ENCODE results near the gene MICAL2.

Gene MICAL2

GRCh38 chr11:12288931-12289666, 178.7 kb downstream of the MICAL2 start:
- TF ChIP-seq CTCF (IDR thresholded peaks at IDR 0.05): no peak
- Histone ChIP-seq H3K27me3 (no peaks in the 10 kb centered on the region), H3K36me3 (no peaks in the 10 kb centered on the region), H3K9me3 (no peaks in the 10 kb centered on the region), H3K27ac (no peak overlapping the region), H3K4me3 (ENCODE audit: low read depth in 1 of 2, low read length in 1 of 2) (no peak overlapping the region), H3K4me1 (ENCODE audit: control insufficient read depth in 1 of 2, insufficient read depth in 1 of 2, low read depth in 1 of 2, low read length in 1 of 2) (peaks cover 19 to 30% of the 10 kb centered on the region in 2 experiments)

GRCh38 chr11:12289667-12290476, 179.5 kb downstream of the MICAL2 start:
- no peak overlapping the region for H3K27ac ChIP-seq
- H3K4me1 ChIP-seq (ENCODE audit: control insufficient read depth in 1 of 2, insufficient read depth in 1 of 2, low read depth in 1 of 2, low read length in 1 of 2): peaks cover 13 to 22% of the 10 kb centered on the region in 2 experiments
- no peak for TF ChIP-seq CTCF (IDR thresholded peaks at IDR 0.05)
- H3K36me3 ChIP-seq: no peaks in the 10 kb centered on the region
- no peak overlapping the region for H3K4me3 ChIP-seq (ENCODE audit: low read depth in 1 of 2, low read length in 1 of 2)
- H3K27me3 ChIP-seq: no peaks in the 10 kb centered on the region
- H3K9me3 ChIP-seq: no peaks in the 10 kb centered on the region

- Histone ChIP-seq H3K27me3 (no peaks in the 10 kb centered on the region), H3K27ac (no peak overlapping the region), H3K36me3 (no peaks in the 10 kb centered on the region), H3K9me3 (no peaks in the 10 kb centered on the region), H3K4me3 (ENCODE audit: low read depth in 1 of 2, low read length in 1 of 2) (no peak overlapping the region), H3K4me1 (ENCODE audit: control insufficient read depth in 1 of 2, insufficient read depth in 1 of 2, low read depth in 1 of 2, low read length in 1 of 2) (peaks cover 7 to 16% of the 10 kb centered on the region in 2 experiments)
- TF ChIP-seq CTCF (IDR thresholded peaks at IDR 0.05): no peak
Measured at GRCh38 chr11:12290477-12290922, 180.1 kb downstream of the MICAL2 start.

- Histone ChIP-seq H3K27me3 (no peaks in the 10 kb centered on the region), H3K36me3 (no peaks in the 10 kb centered on the region), H3K9me3 (no peaks in the 10 kb centered on the region), H3K4me1 (ENCODE audit: control insufficient read depth in 1 of 2, insufficient read depth in 1 of 2, low read depth in 1 of 2, low read length in 1 of 2) (peaks cover 0 to 7% of the 10 kb centered on the region in 2 experiments), H3K27ac (no peak overlapping the region), H3K4me3 (ENCODE audit: low read depth in 1 of 2, low read length in 1 of 2) (no peak overlapping the region)
- TF ChIP-seq CTCF (IDR thresholded peaks at IDR 0.05): no peak
Measured at GRCh38 chr11:12291313-12291712, 180.9 kb downstream of the MICAL2 start.

GRCh38 chr11:12291766-12292165, 181.4 kb downstream of the MICAL2 start:
- H3K27ac ChIP-seq: no peak overlapping the region
- no peaks in the 10 kb centered on the region for H3K36me3 ChIP-seq
- peaks cover 0 to 5% of the 10 kb centered on the region in 2 experiments for H3K4me1 ChIP-seq (ENCODE audit: control insufficient read depth in 1 of 2, insufficient read depth in 1 of 2, low read depth in 1 of 2, low read length in 1 of 2)
- no peak overlapping the region for H3K4me3 ChIP-seq (ENCODE audit: low read depth in 1 of 2, low read length in 1 of 2)
- H3K9me3 ChIP-seq: no peaks in the 10 kb centered on the region
- no peak for TF ChIP-seq CTCF (IDR thresholded peaks at IDR 0.05)
- H3K27me3 ChIP-seq: peaks cover under 1% of the 10 kb centered on the region

All from neutrophil (primary cell).